IMR-90 (cell line): ENCODE measurements around the gene TOR4A. TPM values are rescaled to one million over a fixed set of nuclear protein-coding genes. Genes with fewer than 3 reads are reported as not detected.

Source experiments
- ATAC-seq: fragments of 200-7000 bp; cut with Tn5 transposase; 2 replicates; pipeline ENCODE4 v1.9.1; 2020; ENCODE audit warnings: low read depth, mild to moderate bottlenecking, moderate library complexity
- BruUV-seq: library from RNA; stranded (reverse); fragments of 400-500 nt; replicated peaks from 2 replicates; lab custom pipeline; 2021; lab: Mats Ljungman, UMichigan
- CTCF ChIA-PET: fragments of 300-600 bp; formaldehyde crosslinking; extraction: SDS; loops from one replicate; lab custom pipeline; 2021; ENCODE audit warnings: antibody characterized with exemption; lab: Yijun Ruan, JAX
- POLR2A ChIA-PET: fragments of 300-600 bp; sonication (Branson Sonifier 250); formaldehyde crosslinking; loops from one replicate; lab custom pipeline; 2022; ENCODE audit warnings: antibody characterized with exemption; ENCODE audit not compliant: unreplicated experiment; lab: Charles Lee
- DNase-seq: peaks from one replicate; pipeline ENCODE4 v3.0.0; 2013
- H2AFZ ChIP-seq: replicated peaks from 2 replicates; pipeline ENCODE3; 2013; ENCODE audit warnings: low read length, mild to moderate bottlenecking; ENCODE audit not compliant: poor library complexity
- H2AK5ac ChIP-seq: 2 replicates; pipeline ENCODE4 v1.6.1; 2013; ENCODE audit warnings: low read depth, low read length, inconsistent platforms
- H2AK9ac ChIP-seq: replicated peaks from 2 replicates; pipeline ENCODE3; 2013; ENCODE audit warnings: mild to moderate bottlenecking, low read depth, low read length, moderate library complexity; ENCODE audit not compliant: poor library complexity
- H2BK120ac ChIP-seq: 2 replicates; pipeline ENCODE4 v1.6.1; 2013; ENCODE audit warnings: low read depth, low read length, inconsistent platforms
- H2BK15ac ChIP-seq: 3 replicates; pipeline ENCODE4 v1.6.1; 2013; ENCODE audit warnings: low read depth, low read length, inconsistent platforms
- H2BK20ac ChIP-seq: 2 replicates; pipeline ENCODE4 v1.6.1; 2013; ENCODE audit warnings: low read depth, mild to moderate bottlenecking, inconsistent platforms, low read length, moderate library complexity
- H2BK5ac ChIP-seq: 2 replicates; pipeline ENCODE4 v1.6.1; 2013; ENCODE audit warnings: mild to moderate bottlenecking, low read depth, low read length, inconsistent platforms; ENCODE audit not compliant: poor library complexity, severe bottlenecking
- H3K14ac ChIP-seq: replicated peaks from 2 replicates; pipeline ENCODE4 v1.6.1; 2013; ENCODE audit warnings: low read depth, low read length, inconsistent platforms
- H3K18ac ChIP-seq: 2 replicates; pipeline ENCODE4 v1.6.1; 2013; ENCODE audit warnings: low read depth, low read length, control low read depth
- H3K23ac ChIP-seq: 2 replicates; pipeline ENCODE4 v1.6.1; 2013; ENCODE audit warnings: low read depth, low read length, inconsistent platforms
- H3K27ac ChIP-seq: 2 replicates; pipeline ENCODE4 v1.5.1; 2013; ENCODE audit warnings: mild to moderate bottlenecking, control low read depth, low read length; ENCODE audit not compliant: insufficient read depth
- H3K27me3 ChIP-seq: 2 replicates; pipeline ENCODE4 v1.6.1; 2013; ENCODE audit warnings: low read length; ENCODE audit not compliant: control insufficient read depth, insufficient read depth
- H3K36me3 ChIP-seq: 2 replicates; pipeline ENCODE4 v1.6.1; 2013; ENCODE audit warnings: low read length, mixed read lengths; ENCODE audit not compliant: control insufficient read depth, insufficient read depth
- H3K4ac ChIP-seq: 2 replicates; pipeline ENCODE4 v1.6.1; 2013; ENCODE audit warnings: low read depth, low read length, inconsistent platforms
- H3K4me1 ChIP-seq: 2 replicates; pipeline ENCODE4 v1.6.1; 2013; ENCODE audit warnings: low read length, mixed read lengths; ENCODE audit not compliant: control insufficient read depth, insufficient read depth
- H3K4me2 ChIP-seq: 2 replicates; pipeline ENCODE4 v1.6.1; 2013; ENCODE audit warnings: low read depth, mild to moderate bottlenecking, control low read depth, low read length, moderate library complexity
- H3K4me3 ChIP-seq: 2 replicates; pipeline ENCODE4 v1.5.1; 2013; ENCODE audit warnings: low read depth, mild to moderate bottlenecking, control low read depth, low read length, moderate library complexity; ENCODE audit not compliant: insufficient read depth
- H3K56ac ChIP-seq: 2 replicates; pipeline ENCODE4 v1.6.1; 2013; ENCODE audit warnings: low read length, inconsistent platforms; ENCODE audit not compliant: insufficient read depth; ENCODE audit errors: extremely low read depth
- H3K79me1 ChIP-seq, 2 experiments: 2 replicates each; pipeline ENCODE4 v1.6.1; 2013; ENCODE audit warnings: low read length in 2 of 2, inconsistent platforms in 1 of 2, low read depth in 1 of 2
- H3K9ac ChIP-seq: 2 replicates; pipeline ENCODE4 v1.6.1; 2013; ENCODE audit warnings: low read depth, low read length, control low read depth
- H3K9me1 ChIP-seq: 2 replicates; pipeline ENCODE4 v1.6.1; 2013; ENCODE audit warnings: low read length, inconsistent platforms; ENCODE audit not compliant: insufficient read depth
- H3K9me3 ChIP-seq: 2 replicates; pipeline ENCODE4 v1.6.1; 2013; ENCODE audit warnings: low read length; ENCODE audit not compliant: control insufficient read depth, insufficient read depth
- H4K20me1 ChIP-seq: 2 replicates; pipeline ENCODE4 v1.6.1; 2013; ENCODE audit warnings: low read length, inconsistent platforms; ENCODE audit not compliant: insufficient read depth
- H4K5ac ChIP-seq: 2 replicates; pipeline ENCODE4 v1.6.1; 2013; ENCODE audit warnings: mild to moderate bottlenecking, low read depth, low read length, control low read depth
- H4K8ac ChIP-seq, 2 experiments: 2 replicates each; pipeline ENCODE4 v1.6.1; 2013; ENCODE audit warnings: low read depth in 2 of 2, low read length in 2 of 2, control low read depth in 1 of 2, inconsistent platforms in 1 of 2
- H4K91ac ChIP-seq: 2 replicates; pipeline ENCODE4 v1.6.1; 2013; ENCODE audit warnings: low read depth, low read length, inconsistent platforms; ENCODE audit not compliant: insufficient read depth
- BHLHE40 ChIP-seq: fragments of 150-350 bp; IDR thresholded peaks from 2 replicates; pipeline ENCODE4 v1.6.1; 2016; ENCODE audit warnings: mild to moderate bottlenecking, low read depth, low read length
- CHD1 ChIP-seq: IDR thresholded peaks from 2 replicates; pipeline ENCODE4 v1.6.1; 2012; ENCODE audit warnings: low read depth, low read length, improper control_type of control experiment
- POLR2A ChIP-seq: IDR thresholded peaks from 2 replicates; pipeline ENCODE4 v1.6.1; 2012; ENCODE audit warnings: mild to moderate bottlenecking, low read depth, low read length
- RCOR1 ChIP-seq: IDR thresholded peaks from 2 replicates; pipeline ENCODE4 v1.6.1; 2012; ENCODE audit warnings: mild to moderate bottlenecking, low read length, improper control_type of control experiment; ENCODE audit not compliant: insufficient replicate concordance
- SMC3 ChIP-seq: fragments of 150-350 bp; IDR thresholded peaks from 2 replicates; pipeline ENCODE4 v1.6.1; 2016; ENCODE audit warnings: low read depth, mild to moderate bottlenecking, antibody characterized with exemption, low read length, moderate library complexity
- WGBS, 2 experiments: methylation state at CpG; one replicate each; pipeline versions ENCODE4 v1.1.5 to v1.1.7; 2013; ENCODE audit warnings: missing lambda C conversion rate in 2 of 2; ENCODE audit not compliant: insufficient read length in 1 of 2; ENCODE audit errors: extremely low coverage in 2 of 2; 5-methylcytosine and 5-hydroxymethylcytosine counted together
- dilution Hi-C: fragments of 300-500 bp; cut with HindIII; formaldehyde crosslinking; loops from one replicate; pipeline ENCODE4 v1.14.3; 2018; ENCODE audit warnings: low sequenced_read_pairs; ENCODE audit not compliant: unreplicated experiment
- in situ Hi-C: fragments of 300-500 bp; cut with MboI; formaldehyde crosslinking; loops from 3 replicates; pipeline ENCODE4 v1.14.3; 2019; ENCODE audit warnings: low sequenced_read_pairs, inconsistent platforms, mixed read lengths
- intact Hi-C: fragments of 100-400 bp; cut with micrococcal nuclease; formaldehyde crosslinking; loops from 2 replicates; pipeline ENCODE4 v1.10.0; 2022
- polyA plus RNA-seq, 3 experiments: library from polyadenylated mRNA; depleted of rRNA; stranded (reverse); fragments of >200 nt; gene quantifications; 2 replicates each; pipeline ENCODE4 v1.2.3, GENCODE V29; 2012; ENCODE audit warnings: low replicate concordance in 1 of 3
- total RNA-seq: library from RNA; depleted of rRNA; stranded (reverse); fragments of >200 nt; gene quantifications from 2 replicates; pipeline ENCODE4 v1.2.3, GENCODE V29; 2012

Gene TOR4A
- total and polyA plus RNA-seq, 2 of the 4 experiments (the other 2 are of a cell fraction): 9.7 to 22.9 TPM

DNA sequence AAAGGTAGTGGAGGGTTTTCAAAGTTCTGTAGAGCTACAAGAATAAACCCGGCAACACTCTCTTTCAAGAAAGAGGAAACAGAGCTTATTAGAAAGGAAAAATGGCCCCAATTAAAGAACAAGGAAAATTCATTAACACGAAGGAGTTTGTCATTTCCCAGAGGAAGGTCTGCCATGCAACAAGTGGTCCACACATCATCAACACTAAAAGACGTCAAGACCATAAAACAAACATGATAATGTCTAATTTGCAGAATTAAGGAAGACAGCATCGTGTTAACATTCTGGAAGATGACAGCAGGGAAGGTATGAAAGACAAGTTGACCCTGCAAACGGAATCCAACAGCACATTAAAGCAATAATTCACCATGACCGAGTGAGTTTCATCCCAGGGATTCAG, 53.2 kb downstream of the TOR4A start:
- Histone ChIP-seq H2AK9ac (no peak overlapping the region), H3K27ac (no peak overlapping the region), H2BK120ac (no peak overlapping the region), H3K4ac (no peak overlapping the region), H3K18ac (no peak overlapping the region), H4K5ac (no peak overlapping the region), H3K14ac (no peak overlapping the region), H3K4me2 (no peak overlapping the region), H3K9me3 (no peaks in the 10 kb centered on the region; the same call in 1 of the 2 replicates), H4K91ac (no peak overlapping the region), H4K20me1 (no peaks in the 10 kb centered on the region), H4K8ac (no peak overlapping the region), H3K9ac (no peak overlapping the region), H3K36me3 (no peaks in the 10 kb centered on the region), H3K79me1 (no peaks in the 10 kb centered on the region), H2BK20ac (no peak overlapping the region), H3K23ac (no peak overlapping the region), H3K27me3 (no peaks in the 10 kb centered on the region), H2BK15ac (no peak overlapping the region), H3K56ac (no peak overlapping the region), H3K4me1 (no peaks in the 10 kb centered on the region), H2BK5ac (no peak overlapping the region), H3K9me1 (no peaks in the 10 kb centered on the region), H2AFZ (no peak overlapping the region), H2AK5ac (no peak overlapping the region), H3K4me3 (no peak overlapping the region)
- ATAC-seq (no peak), DNase-seq (no peak)
- POLR2A ChIA-PET: no interaction called here
- no TSS peak for BruUV-seq
- CTCF ChIA-PET: no interaction called here
- dilution Hi-C loops (no loop called here), in situ Hi-C loops (no loop called here), intact Hi-C loops (no loop called here)
- TF ChIP-seq RCOR1 (no peak), CHD1 (no peak), SMC3 (no peak), BHLHE40 (no peak), POLR2A (no peak)
- 17% methylated on average over 1 of the region's 6 CpGs; no CpG with 5 or more reads in 1 of the 2 experiments for WGBS, 2 experiments
